HepG2 (cell line): ENCODE data around the gene THOP1. TPM values are rescaled to one million over a fixed set of nuclear protein-coding genes. Genes with fewer than 3 reads are reported as not detected.

ENCODE experiments used
- MED1 ChIP-seq: sonication (generic); formaldehyde crosslinking; IDR thresholded peaks from 2 replicates; pipeline ENCODE4 v1.4.0; 2020; ENCODE audit warnings: missing genetic modification reagents
- MIER2 ChIP-seq: IDR thresholded peaks from 2 replicates; pipeline ENCODE4 v1.6.1; 2016; ENCODE audit warnings: missing biosample characterization, missing genetic modification reagents
- MXD4 ChIP-seq: IDR thresholded peaks from 2 replicates; pipeline ENCODE4 v1.6.1; 2016; ENCODE audit warnings: mild to moderate bottlenecking, missing biosample characterization, missing genetic modification reagents
- RARA ChIP-seq: IDR thresholded peaks from 2 replicates; pipeline ENCODE4 v1.6.1; 2016; ENCODE audit warnings: missing genetic modification reagents, missing compliant biosample characterization
- RBM22 ChIP-seq: fragments of 200-400 bp; formaldehyde crosslinking; optimal IDR thresholded peaks from 2 replicates; pipeline ENCODE3; 2017; ENCODE audit warnings: mild to moderate bottlenecking, low read length, moderate library complexity
- SALL1 ChIP-seq: sonication (generic); formaldehyde crosslinking; IDR thresholded peaks from 2 replicates; pipeline ENCODE4 v1.8.0; 2022; ENCODE audit warnings: mild to moderate bottlenecking, missing genetic modification reagents
- SAP130 ChIP-seq: IDR thresholded peaks from 2 replicates; pipeline ENCODE4 v1.6.1; 2016; ENCODE audit warnings: low read depth
- SRSF4 ChIP-seq: fragments of 200-400 bp; formaldehyde crosslinking; IDR thresholded peaks from one replicate; pipeline ENCODE4 v1.6.1; 2018; ENCODE audit warnings: mild to moderate bottlenecking, low read depth, low read length, moderate library complexity; ENCODE audit not compliant: poor library complexity, severe bottlenecking
- TSC22D2 ChIP-seq: sonication (generic); formaldehyde crosslinking; IDR thresholded peaks from 2 replicates; pipeline ENCODE4 v1.5.1; 2020; ENCODE audit warnings: missing genetic modification reagents, mild to moderate bottlenecking, borderline replicate concordance
- ZBTB38 ChIP-seq: sonication (generic); formaldehyde crosslinking; IDR thresholded peaks from 2 replicates; pipeline ENCODE4 v1.5.1; 2020; ENCODE audit warnings: mild to moderate bottlenecking, missing genetic modification reagents
- ZNF24 ChIP-seq: fragments of 450-650 bp; IDR thresholded peaks from 2 replicates; pipeline ENCODE4 v1.6.1; 2017; ENCODE audit warnings: antibody characterized with exemption, mild to moderate bottlenecking
- ZNF256 ChIP-seq: sonication (generic); formaldehyde crosslinking; conservative IDR thresholded peaks from 2 replicates; pipeline ENCODE4 v1.4.0; 2020; ENCODE audit warnings: missing genetic modification reagents
- ZNF644 ChIP-seq: IDR thresholded peaks from 2 replicates; pipeline ENCODE4 v1.6.1; 2016; ENCODE audit warnings: low read depth
- ZNF746 ChIP-seq: sonication (generic); formaldehyde crosslinking; IDR thresholded peaks from 2 replicates; pipeline ENCODE4 v1.8.0; 2022; ENCODE audit warnings: mild to moderate bottlenecking, missing genetic modification reagents
- ZNF788 ChIP-seq: sonication (generic); formaldehyde crosslinking; IDR thresholded peaks from 2 replicates; pipeline ENCODE4 v1.5.0; 2020; ENCODE audit warnings: mild to moderate bottlenecking, missing genetic modification reagents, borderline replicate concordance
- ZSCAN20 ChIP-seq: sonication (generic); formaldehyde crosslinking; IDR thresholded peaks from 2 replicates; pipeline ENCODE4 v1.4.0; 2020; ENCODE audit warnings: missing genetic modification reagents, mild to moderate bottlenecking, borderline replicate concordance
- polyA plus RNA-seq, 8 experiments: library from polyadenylated mRNA; depleted of rRNA in 3 of 8; stranded (reverse) in 7 of 8; unstranded in 1 of 8; fragments of >200 nt; fragmentation: Illumina TruSeq in 4 of 8; extraction: Trizol in 4 of 8; gene quantifications; 2 replicates each; pipeline versions ENCODE4 v1.2.1 to v1.2.3, GENCODE V29; 2011 to 2016; ENCODE audit warnings: low read depth in 4 of 8, missing spikeins in 1 of 8, mixed read lengths in 1 of 8; ENCODE audit not compliant: insufficient read depth in 1 of 8
- total RNA-seq, 5 experiments: library from RNA; depleted of rRNA; stranded (reverse); fragments of >200 nt; fragmentation: Illumina TruSeq; extraction: Trizol; gene quantifications; 2 replicates each; pipeline ENCODE4 v1.2.3, GENCODE V29; 2016; ENCODE audit warnings: low read depth in 1 of 5
- TF ChIP-seq, protein P1 (sequence below): fragments of 450-650 bp; IDR thresholded peaks from 2 replicates; pipeline ENCODE4 v1.6.1; 2017
- TF ChIP-seq, protein P2 (sequence below): sonication (generic); formaldehyde crosslinking; IDR thresholded peaks from 2 replicates; pipeline ENCODE4 v1.8.0; 2022; ENCODE audit warnings: missing genetic modification reagents, mild to moderate bottlenecking, moderate library complexity, borderline replicate concordance
- TF ChIP-seq, protein P3 (sequence below): sonication (generic); formaldehyde crosslinking; IDR thresholded peaks from 2 replicates; pipeline ENCODE4 v1.4.0; 2020; ENCODE audit warnings: missing genetic modification reagents, mild to moderate bottlenecking, borderline replicate concordance
- TF ChIP-seq, protein P4 (sequence below): sonication (generic); formaldehyde crosslinking; IDR thresholded peaks from 2 replicates; pipeline ENCODE4 v1.4.0; 2020; ENCODE audit warnings: missing genetic modification reagents
- TF ChIP-seq, protein P5 (sequence below): sonication (generic); formaldehyde crosslinking; IDR thresholded peaks from 2 replicates; pipeline ENCODE4 v1.9.0; 2021; ENCODE audit warnings: missing genetic modification reagents, borderline replicate concordance
- TF ChIP-seq, protein P6 (sequence below): sonication (generic); formaldehyde crosslinking; IDR thresholded peaks from 2 replicates; pipeline ENCODE4 v1.8.1; 2022; ENCODE audit warnings: low read depth, mild to moderate bottlenecking, missing genetic modification reagents

THOP1 gene
- total and polyA plus RNA-seq, 2 of the 13 experiments (the other 11 are each of a cell fraction or from before 2014, with no cell fraction given), result 74.4 to 116 TPM

DNA sequence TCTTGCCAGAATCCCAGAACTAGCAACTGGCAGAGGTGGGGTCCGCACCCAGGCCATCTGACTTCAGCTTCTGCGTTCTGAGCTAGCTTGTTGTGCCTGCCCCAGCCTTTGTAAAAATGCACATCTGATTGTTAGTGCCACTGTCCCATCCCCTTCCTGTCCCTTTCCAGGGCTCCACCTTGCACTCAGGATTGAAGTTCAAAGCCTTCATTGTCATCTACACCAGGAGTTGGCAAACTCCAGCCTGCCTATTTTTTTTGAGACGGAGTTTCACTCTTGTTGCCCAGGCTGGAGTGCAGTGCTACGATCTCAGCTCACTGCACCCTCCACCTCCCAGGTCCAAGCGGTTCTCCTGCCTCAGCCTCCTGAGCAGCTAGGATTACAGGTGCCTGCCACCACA, 2.9 kb downstream of the THOP1 start (continued):
- TF ChIP-seq MXD4 (CRISPR knock-in tag), result no peak
- no peak for TF ChIP-seq ZNF644 (CRISPR knock-in tag)
- no peak for TF ChIP-seq SRSF4
- TF ChIP-seq MIER2, result no peak
- TF ChIP-seq, protein P1, sequence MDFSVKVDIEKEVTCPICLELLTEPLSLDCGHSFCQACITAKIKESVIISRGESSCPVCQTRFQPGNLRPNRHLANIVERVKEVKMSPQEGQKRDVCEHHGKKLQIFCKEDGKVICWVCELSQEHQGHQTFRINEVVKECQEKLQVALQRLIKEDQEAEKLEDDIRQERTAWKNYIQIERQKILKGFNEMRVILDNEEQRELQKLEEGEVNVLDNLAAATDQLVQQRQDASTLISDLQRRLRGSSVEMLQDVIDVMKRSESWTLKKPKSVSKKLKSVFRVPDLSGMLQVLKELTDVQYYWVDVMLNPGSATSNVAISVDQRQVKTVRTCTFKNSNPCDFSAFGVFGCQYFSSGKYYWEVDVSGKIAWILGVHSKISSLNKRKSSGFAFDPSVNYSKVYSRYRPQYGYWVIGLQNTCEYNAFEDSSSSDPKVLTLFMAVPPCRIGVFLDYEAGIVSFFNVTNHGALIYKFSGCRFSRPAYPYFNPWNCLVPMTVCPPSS, result no peak
- TF ChIP-seq, protein P2, sequence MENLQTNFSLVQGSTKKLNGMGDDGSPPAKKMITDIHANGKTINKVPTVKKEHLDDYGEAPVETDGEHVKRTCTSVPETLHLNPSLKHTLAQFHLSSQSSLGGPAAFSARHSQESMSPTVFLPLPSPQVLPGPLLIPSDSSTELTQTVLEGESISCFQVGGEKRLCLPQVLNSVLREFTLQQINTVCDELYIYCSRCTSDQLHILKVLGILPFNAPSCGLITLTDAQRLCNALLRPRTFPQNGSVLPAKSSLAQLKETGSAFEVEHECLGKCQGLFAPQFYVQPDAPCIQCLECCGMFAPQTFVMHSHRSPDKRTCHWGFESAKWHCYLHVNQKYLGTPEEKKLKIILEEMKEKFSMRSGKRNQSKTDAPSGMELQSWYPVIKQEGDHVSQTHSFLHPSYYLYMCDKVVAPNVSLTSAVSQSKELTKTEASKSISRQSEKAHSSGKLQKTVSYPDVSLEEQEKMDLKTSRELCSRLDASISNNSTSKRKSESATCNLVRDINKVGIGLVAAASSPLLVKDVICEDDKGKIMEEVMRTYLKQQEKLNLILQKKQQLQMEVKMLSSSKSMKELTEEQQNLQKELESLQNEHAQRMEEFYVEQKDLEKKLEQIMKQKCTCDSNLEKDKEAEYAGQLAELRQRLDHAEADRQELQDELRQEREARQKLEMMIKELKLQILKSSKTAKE (CRISPR knock-in tag), result peak; percentile 30; the same call in 1 of the 2 replicates
- no peak for TF ChIP-seq RBM22
- TF ChIP-seq, protein P3, sequence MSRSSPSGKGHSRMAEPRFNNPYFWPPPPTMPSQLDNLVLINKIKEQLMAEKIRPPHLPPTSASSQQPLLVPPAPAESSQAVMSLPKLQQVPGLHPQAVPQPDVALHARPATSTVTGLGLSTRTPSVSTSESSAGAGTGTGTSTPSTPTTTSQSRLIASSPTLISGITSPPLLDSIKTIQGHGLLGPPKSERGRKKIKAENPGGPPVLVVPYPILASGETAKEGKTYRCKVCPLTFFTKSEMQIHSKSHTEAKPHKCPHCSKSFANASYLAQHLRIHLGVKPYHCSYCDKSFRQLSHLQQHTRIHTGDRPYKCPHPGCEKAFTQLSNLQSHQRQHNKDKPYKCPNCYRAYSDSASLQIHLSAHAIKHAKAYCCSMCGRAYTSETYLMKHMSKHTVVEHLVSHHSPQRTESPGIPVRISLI (CRISPR knock-in tag), result peak; percentile 29; the same call in 1 of the 2 replicates
- no peak for TF ChIP-seq ZNF746 (CRISPR knock-in tag)
- TF ChIP-seq ZNF788 (CRISPR knock-in tag), result no peak
- TF ChIP-seq MED1 (CRISPR knock-in tag), result no peak
- peak; percentile 53; the same call in 1 of the 2 replicates for TF ChIP-seq RARA (CRISPR knock-in tag)
- peak; percentile 42 for TF ChIP-seq SAP130 (CRISPR knock-in tag)
- TF ChIP-seq SALL1, result 0 out of 2 replicates have a peak, but pooled peaks have one; percentile 11
- TF ChIP-seq ZBTB38 (CRISPR knock-in tag), result 0 out of 2 replicates have a peak, but pooled peaks have one; percentile 29
- no peak for TF ChIP-seq ZSCAN20 (CRISPR knock-in tag)
- TF ChIP-seq ZNF256 (CRISPR knock-in tag), result no peak
- TF ChIP-seq, protein P4, sequence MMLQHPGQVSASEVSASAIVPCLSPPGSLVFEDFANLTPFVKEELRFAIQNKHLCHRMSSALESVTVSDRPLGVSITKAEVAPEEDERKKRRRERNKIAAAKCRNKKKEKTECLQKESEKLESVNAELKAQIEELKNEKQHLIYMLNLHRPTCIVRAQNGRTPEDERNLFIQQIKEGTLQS, result no peak
- TF ChIP-seq, protein P5, sequence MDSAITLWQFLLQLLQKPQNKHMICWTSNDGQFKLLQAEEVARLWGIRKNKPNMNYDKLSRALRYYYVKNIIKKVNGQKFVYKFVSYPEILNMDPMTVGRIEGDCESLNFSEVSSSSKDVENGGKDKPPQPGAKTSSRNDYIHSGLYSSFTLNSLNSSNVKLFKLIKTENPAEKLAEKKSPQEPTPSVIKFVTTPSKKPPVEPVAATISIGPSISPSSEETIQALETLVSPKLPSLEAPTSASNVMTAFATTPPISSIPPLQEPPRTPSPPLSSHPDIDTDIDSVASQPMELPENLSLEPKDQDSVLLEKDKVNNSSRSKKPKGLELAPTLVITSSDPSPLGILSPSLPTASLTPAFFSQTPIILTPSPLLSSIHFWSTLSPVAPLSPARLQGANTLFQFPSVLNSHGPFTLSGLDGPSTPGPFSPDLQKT (CRISPR knock-in tag), result no peak
- no peak for TF ChIP-seq TSC22D2 (CRISPR knock-in tag)
- no peak for TF ChIP-seq ZNF24
- TF ChIP-seq, protein P6, sequence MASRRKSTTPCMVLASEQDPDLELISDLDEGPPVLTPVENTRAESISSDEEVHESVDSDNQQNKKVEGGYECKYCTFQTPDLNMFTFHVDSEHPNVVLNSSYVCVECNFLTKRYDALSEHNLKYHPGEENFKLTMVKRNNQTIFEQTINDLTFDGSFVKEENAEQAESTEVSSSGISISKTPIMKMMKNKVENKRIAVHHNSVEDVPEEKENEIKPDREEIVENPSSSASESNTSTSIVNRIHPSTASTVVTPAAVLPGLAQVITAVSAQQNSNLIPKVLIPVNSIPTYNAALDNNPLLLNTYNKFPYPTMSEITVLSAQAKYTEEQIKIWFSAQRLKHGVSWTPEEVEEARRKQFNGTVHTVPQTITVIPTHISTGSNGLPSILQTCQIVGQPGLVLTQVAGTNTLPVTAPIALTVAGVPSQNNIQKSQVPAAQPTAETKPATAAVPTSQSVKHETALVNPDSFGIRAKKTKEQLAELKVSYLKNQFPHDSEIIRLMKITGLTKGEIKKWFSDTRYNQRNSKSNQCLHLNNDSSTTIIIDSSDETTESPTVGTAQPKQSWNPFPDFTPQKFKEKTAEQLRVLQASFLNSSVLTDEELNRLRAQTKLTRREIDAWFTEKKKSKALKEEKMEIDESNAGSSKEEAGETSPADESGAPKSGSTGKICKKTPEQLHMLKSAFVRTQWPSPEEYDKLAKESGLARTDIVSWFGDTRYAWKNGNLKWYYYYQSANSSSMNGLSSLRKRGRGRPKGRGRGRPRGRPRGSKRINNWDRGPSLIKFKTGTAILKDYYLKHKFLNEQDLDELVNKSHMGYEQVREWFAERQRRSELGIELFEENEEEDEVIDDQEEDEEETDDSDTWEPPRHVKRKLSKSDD, result no peak
